ENCODE measurements around the gene GAL3ST1.

- TF ChIP-seq, protein P1, sequence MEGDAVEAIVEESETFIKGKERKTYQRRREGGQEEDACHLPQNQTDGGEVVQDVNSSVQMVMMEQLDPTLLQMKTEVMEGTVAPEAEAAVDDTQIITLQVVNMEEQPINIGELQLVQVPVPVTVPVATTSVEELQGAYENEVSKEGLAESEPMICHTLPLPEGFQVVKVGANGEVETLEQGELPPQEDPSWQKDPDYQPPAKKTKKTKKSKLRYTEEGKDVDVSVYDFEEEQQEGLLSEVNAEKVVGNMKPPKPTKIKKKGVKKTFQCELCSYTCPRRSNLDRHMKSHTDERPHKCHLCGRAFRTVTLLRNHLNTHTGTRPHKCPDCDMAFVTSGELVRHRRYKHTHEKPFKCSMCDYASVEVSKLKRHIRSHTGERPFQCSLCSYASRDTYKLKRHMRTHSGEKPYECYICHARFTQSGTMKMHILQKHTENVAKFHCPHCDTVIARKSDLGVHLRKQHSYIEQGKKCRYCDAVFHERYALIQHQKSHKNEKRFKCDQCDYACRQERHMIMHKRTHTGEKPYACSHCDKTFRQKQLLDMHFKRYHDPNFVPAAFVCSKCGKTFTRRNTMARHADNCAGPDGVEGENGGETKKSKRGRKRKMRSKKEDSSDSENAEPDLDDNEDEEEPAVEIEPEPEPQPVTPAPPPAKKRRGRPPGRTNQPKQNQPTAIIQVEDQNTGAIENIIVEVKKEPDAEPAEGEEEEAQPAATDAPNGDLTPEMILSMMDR (IDR thresholded peaks at IDR 0.05; ENCODE audit: poor library complexity, severe bottlenecking): no peak
- no peak for TF ChIP-seq POLR2AphosphoS5 (IDR thresholded peaks at IDR 0.05)
- TF ChIP-seq TAF1 (IDR thresholded peaks at IDR 0.05; ENCODE audit: low read depth): no peak
- no peak for TF ChIP-seq EP300 (conservative IDR thresholded peaks at IDR 0.05; ENCODE audit: poor library complexity, severe bottlenecking)
- TF ChIP-seq EZH2 (IDR thresholded peaks at IDR 0.05; ENCODE audit: borderline replicate concordance, insufficient read depth, low read length, poor library complexity, severe bottlenecking): no peak
- no peak for TF ChIP-seq REST (IDR thresholded peaks at IDR 0.05; ENCODE audit: borderline replicate concordance)
- TF ChIP-seq RAD21 (conservative IDR thresholded peaks at IDR 0.05): no peak
These were observed 41.1 kb upstream of the GAL3ST1 start for GRCh38 chr22:30615543-30615954.

Measured in neural cell (in vitro differentiated cells).